Stimulated activated CD4-positive, alpha-beta T cell treated with anti-CD3 and anti-CD28 coated beads, Interleukin-15, amount 100 ng/mL, for 48 hours (primary cell): ENCODE results near the gene MAGEB3.
"Not testable (repeated sequence)": the region's sequence is repeated elsewhere in the genome, so short reads cannot be mapped to it uniquely, and the experiment has no call there.

Experiments used
- DNase-seq, 2 donors: peaks; one replicate each; pipeline ENCODE4 v3.0.0-alpha.2; 2020; ENCODE audit warnings: low read depth in 2 of 2

The MAGEB3 gene

DNA sequence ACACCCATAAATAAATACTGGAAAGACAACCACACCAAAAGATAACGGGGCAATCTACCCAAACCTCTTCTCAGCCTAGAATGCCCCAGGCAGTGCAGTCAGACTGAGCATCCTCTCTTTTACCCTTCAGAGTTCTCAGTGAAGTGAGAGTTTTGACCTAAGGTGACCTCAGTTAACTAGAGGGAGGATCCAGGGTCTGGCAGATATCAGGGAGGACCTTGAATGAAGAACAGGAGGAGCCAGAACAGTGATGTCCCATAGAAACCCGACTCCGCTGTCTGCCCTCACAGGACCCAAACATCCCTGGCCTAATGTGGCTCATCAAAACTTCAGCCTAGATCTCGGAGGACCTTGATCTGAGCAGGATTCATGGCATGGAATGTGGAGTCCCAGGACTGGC lies at the start of gene MAGEB3:
Gene MAGEB3, plus strand, starts transcription at position 263 of the 400 bp plus-strand sequence. CDS start 5,268 bp downstream, outside the sequence.
- DNase-seq = no peak

DNA sequence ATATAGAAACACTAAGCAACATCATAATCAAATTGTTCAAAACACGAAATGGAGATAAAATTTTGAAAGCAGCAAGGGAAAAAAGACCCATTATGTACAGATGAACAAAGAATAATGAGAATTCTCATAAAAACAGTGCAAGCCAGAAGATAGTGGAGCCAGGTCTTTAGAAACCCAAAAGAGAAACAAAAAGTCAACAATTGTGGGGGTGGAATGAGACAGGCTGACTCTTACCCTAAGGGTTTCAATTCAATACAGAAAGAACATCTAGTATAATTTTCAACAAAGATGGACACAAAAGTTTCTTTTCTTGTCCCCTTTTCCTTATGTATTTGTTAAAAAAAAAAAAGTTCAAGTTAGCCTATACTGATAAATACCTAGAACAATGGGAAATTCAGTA lies 49.1 kb upstream of the MAGEB3 start:
- no peak for DNase-seq

DNA sequence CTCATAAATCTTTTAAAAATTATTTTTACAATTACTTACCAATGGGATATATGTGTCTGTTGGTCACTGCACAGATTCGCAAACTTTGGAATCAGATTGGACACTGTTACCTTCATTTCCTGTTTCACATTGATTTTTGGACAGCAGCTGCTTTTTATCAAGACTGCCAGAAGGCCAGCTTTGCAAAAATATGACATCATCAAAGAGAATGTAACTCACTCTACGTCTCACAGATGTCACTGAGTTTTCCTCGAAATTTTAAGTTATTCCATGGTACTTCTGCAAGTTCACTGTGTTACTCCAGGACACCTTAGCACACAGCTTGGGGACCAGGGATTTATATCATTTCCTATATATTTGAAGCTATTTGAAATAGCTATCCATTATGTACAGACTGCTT lies 46.9 kb upstream of the MAGEB3 start:
- DNase-seq = no peak

- DNase-seq = no peak
Measured at GRCh38 chrX:30190426-30190825, 40.0 kb upstream of the MAGEB3 start.

DNA sequence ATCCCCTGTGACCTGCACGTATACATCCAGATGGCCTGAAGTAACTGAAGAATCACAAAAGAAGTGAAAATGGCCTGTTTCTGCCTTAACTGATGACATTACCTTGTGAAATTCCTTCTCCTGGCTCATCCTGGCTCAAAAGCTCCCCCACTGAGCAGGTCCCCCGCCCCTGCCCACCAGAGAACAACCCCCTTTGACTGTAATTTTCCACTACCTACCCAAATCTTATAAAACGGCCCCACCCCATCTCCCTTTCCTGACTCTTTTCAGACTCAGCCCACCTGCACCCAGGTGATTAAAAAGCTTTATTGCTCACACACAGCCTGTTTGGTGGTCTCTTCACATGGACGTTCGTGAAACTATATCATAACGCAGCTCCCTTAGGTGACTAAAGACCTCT lies 36.5 kb upstream of the MAGEB3 start:
- DNase-seq = not testable (repeated sequence)

GRCh38 chrX:30196322-30196721 lies 34.1 kb upstream of the MAGEB3 start:
- no peak for DNase-seq

DNA sequence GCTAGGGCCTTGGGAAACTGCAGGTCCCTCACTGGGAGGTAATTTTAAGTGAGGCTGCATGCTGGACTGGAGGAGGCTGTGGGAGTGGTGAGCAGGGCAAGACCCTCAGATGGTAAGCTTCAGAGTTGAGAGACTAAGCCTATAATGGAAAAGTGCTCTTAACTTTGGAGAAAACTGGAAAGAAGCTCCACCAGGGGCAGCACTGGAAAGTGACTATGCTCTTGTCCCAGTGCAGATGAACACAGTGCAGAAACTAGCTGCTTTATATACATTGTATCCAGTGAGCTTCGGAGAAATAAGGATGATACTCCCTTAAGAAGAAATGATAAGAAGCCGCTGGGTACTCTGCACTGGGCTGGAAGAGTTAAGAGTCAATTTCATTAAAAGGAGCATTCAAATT lies 18.3 kb upstream of the MAGEB3 start:
- DNase-seq = no peak

DNA sequence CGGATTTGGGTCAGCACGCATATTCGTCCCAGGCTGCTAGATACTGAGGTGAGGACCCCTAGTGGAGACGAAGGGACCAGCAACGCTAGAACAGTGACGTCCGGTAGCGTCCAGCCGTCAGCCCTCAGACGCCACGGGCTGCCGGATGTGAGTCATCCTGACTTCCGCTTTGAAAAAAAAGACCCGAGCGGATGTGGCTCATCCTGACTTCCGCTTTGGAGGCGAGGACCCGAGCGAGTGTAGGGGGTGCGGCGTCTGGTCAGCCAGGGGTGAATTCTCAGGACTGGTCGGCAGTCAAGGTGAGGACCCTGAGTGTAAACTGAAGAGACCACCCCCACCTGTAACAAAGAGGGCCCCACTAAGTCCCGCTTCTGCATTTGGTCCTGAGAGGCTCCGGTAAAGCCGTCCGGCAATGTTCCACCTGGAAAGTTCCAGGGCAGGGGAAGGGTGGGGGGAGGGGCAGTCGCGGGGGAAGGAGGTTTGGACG lies 15.1 kb upstream of the MAGEB3 start, which contains the start of gene MAGEB2:
Gene MAGEB2, plus strand, starts transcription at position 207 of the 487 bp plus-strand sequence. CDS start 3,018 bp downstream, outside the sequence.
- no peak for DNase-seq

DNA sequence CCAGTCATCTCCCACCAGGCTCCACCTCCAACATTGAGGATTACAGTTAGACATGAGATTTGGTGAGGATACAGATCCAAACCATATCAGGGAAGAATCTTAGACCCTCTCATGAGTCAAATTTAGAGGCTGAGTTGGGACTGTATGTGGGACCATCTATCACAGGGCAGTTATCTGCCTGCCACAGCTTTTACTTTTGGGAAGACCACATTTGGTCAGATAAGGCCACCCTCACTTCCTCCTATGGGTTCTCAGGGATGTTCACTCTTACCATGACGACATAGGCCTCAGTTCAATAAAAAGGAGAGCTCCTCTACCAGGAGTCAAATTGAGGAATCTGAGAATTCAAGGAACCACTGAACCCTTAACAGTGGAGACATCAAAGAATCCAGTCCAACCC lies 13.0 kb upstream of the MAGEB3 start:
- no peak for DNase-seq

GRCh38 chrX:30219372-30219771 lies 11.1 kb upstream of the MAGEB3 start:
- DNase-seq = no peak

- no peak for DNase-seq
Measured at GRCh38 chrX:30220661-30221060, 9.8 kb upstream of the MAGEB3 start.

DNA sequence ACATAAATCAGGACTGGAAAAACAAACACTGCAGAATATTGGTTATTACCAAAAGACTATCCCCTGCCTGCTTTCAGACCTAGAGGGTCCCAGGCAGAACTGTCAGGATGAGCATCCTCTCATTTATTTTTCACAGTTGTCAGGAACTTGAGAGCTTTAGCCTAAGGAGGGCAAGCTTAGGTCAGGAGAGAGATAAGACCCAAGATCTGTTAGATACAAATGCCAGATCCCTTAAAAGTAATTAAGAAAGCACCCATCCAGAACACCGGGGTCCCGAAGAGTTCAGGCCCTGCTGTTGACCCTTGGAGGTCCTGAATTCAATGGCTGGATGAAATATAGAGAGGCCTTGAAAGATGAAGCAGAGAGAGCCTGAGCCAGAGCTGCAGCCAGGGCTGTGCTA lies 5.9 kb upstream of the MAGEB3 start:
- no peak for DNase-seq

GRCh38 chrX:30228526-30228925 lies 1.9 kb upstream of the MAGEB3 start:
- no peak for DNase-seq

DNA sequence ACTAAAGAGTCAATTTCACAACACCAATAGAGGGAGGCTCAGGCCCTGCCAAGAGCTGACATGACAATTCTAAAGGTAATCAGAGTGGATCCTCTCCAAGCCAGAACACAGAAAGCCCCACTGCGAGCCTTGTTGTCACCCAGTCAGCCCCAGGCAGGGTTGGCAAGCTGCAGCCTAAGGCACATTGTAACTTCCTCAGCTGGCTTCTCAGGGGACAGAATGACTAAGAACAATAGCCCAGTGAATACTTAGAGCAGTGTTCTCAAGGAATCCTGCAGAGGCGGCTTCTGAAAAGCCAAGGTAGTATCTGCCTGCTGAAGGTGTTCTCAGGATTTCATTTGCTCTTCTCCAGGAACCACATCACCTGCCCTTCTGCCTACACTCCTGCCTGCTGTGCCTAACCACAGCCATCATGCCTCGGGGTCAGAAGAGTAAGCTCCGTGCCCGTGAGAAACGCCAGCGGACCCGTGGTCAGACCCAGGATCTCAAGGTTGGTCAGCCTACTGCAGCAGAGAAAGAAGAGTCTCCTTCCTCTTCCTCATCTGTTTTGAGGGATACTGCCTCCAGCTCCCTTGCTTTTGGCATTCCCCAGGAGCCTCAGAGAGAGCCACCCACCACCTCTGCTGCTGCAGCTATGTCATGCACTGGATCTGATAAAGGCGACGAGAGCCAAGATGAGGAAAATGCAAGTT lies 11.4 kb downstream of the MAGEB3 start, which contains the start of gene MAGEB4:
Gene MAGEB4, plus strand, starts transcription at position 277 of the 692 bp plus-strand sequence. Its CDS starts 136 bp downstream, at position 413.
- no peak for DNase-seq

GRCh38 chrX:30246769-30247489 lies 16.5 kb downstream of the MAGEB3 start, which contains the start of gene MAGEB1:
Gene MAGEB1, plus strand, starts transcription at chrX:30247146. Its CDS starts 3,348 bp downstream, at chrX:30250494.
- no peak for DNase-seq

DNA sequence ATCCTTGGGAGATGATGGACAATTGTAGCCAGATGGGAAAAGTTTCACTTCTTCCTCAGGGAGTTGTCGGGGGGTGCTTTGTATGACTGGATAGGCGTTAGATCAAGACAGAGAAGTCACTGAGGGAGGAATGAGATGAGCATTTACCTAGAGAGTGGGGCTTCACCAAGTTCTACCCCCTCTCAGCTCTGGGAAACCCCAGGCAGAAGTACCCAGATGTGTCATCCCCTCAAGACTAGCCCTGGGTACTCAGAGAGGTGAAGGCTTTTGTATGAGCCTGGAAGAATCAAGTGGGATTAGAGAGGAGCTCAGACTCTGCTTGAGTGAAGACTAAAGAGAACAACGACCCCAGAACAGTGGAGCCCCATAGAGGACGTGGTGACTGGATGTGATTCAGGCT lies 18.4 kb downstream of the MAGEB3 start:
- no peak for DNase-seq

- no peak for DNase-seq
Measured at GRCh38 chrX:30253257-30253656, 22.8 kb downstream of the MAGEB3 start.

DNA sequence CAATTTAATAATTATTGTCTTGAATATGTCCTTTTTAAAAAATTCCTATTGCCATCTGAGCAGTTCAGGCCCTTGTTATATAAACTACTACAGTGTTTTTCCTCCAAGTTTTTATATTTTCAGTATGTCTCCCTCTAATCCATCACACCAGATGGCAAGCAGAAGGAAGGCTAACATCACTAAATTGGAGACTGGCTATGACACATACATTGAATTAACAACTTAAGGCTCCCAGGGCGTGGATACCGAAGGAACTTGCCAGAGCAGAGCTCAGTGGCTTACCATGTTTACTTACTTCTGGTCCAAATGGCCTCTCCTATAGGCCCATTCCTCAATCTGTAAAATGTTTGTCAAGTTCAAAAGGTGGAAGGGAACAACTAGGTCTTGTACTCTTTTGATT lies 29.5 kb downstream of the MAGEB3 start:
- no peak for DNase-seq

- DNase-seq = no peak
Measured at GRCh38 chrX:30261012-30261411, 30.6 kb downstream of the MAGEB3 start.

GRCh38 chrX:30262763-30263162 lies 32.3 kb downstream of the MAGEB3 start:
- DNase-seq = no peak

GRCh38 chrX:30270639-30271038 lies 40.2 kb downstream of the MAGEB3 start:
- DNase-seq = no peak

DNA sequence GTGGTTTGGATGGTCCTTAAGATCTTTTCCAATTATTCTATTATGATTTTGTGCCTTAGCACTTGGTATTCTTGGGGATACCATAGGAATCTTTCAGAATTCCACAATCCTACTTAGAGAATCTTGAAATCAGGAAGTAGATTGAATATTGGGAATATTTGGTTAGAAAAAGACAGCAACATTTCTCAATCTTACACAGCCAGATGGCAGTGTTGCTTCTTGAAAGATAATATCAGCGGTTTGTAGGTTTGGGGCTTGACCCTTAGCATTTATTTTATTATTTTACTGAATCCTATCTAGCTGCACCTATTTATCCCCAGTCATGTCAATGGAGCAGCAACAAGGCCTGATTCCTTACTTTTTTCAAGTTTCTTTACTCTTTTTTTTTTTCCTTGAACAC lies 45.0 kb downstream of the MAGEB3 start:
- DNase-seq = no peak

GRCh38 chrX:30278365-30278764 lies 47.9 kb downstream of the MAGEB3 start:
- no peak for DNase-seq
